NAMALWA (cell line): Measurements from ENCODE around the gene RAD51D.
"Not testable (repeated sequence)": the region's sequence is repeated elsewhere in the genome, so short reads cannot be mapped to it uniquely, and the experiment has no call there.

Source experiments
- DNase-seq: peaks from one replicate; pipeline ENCODE4 v3.0.0-alpha.2; 2015; ENCODE audit warnings: low spot score

The RAD51D gene

GRCh38 chr17:35141681-35142466 is 22.2 kb upstream of the RAD51D start, which contains the start of gene NLE1:
Gene NLE1, minus strand, starts transcription at chr17:35142303. Its CDS starts 28 bp downstream, at chr17:35142275.
- DNase-seq: peak; percentile 85

- no peak for DNase-seq
Observed at GRCh38 chr17:35138218-35138617, 18.6 kb upstream of the RAD51D start.

DNA sequence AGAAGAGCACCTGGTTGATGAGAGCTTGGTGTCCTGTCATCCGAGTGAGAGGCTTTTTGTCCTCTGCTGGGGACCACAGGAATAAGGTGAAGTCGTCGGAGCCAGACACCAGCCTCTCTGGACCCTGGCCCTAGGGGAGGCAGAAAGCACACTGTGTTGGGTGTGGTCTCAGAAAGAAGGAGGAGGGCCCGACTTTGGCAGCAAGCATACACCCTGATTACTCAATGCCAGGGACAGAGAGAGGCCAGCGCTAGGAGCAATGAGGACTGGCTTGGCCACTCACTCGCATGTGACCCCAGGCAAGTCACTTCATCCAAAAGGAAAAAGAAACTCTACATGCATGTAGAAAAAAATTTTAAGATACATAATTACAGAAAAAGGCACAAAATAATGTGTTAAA is 15.7 kb upstream of the RAD51D start:
- no peak for DNase-seq

DNA sequence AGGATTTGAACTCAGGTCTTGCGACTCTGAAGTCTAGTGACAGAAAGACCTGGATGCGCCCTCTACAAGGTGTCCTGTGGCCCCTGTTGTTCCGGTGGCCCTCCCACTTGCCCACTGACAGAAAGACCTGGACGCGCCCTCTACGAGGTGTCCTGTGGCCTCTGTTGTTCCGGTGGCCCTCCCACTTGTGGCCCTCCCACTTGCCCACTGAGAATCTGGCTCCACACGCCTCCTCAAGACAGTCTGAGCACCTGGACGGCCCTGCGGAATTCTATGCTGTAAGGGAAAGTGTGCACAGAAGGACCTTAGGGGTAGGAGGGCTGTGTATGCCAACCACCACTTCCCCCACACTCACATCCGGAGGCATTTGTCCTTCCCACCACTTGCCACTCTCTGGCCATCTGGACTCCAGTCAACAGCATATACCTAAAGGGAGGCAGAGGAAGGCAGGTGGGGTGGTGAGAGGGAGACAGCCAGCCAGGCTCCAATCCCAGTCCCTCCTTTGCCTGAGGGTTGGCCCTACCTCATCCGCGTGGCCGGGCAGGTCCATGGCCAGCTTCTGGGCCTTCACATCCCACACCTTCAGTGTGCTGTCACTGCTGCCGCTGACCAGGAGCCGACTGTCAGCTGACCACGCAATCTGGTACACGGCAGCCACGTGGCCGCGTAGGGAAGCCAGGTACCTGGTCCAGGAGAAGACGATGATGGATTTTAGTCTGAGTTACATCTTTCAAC is 13.3 kb upstream of the RAD51D start:
- no peak for DNase-seq

GRCh38 chr17:35132099-35132498 is 12.4 kb upstream of the RAD51D start:
- no peak for DNase-seq

- no peak for DNase-seq
Observed at GRCh38 chr17:35130392-35130791, 10.7 kb upstream of the RAD51D start.

DNA sequence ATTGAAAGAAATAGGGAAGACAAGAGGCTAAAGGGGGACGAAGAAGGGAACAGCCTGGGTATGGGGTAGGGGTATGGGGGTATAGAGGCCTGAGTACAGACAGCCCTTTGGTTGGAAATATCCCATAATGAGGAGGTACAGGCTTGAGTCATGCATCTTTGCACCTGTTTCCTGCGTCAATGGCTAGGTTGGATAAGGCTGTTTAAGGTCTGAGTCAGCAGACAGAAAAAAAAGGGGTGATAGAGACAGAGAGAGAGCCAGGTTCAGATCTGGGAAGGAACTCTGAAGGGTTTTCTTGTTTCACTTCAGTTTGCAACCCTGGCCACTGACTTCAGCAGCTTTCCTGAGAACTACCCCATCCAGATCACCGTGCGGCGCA is 10.3 kb upstream of the RAD51D start:
- DNase-seq: no peak

DNA sequence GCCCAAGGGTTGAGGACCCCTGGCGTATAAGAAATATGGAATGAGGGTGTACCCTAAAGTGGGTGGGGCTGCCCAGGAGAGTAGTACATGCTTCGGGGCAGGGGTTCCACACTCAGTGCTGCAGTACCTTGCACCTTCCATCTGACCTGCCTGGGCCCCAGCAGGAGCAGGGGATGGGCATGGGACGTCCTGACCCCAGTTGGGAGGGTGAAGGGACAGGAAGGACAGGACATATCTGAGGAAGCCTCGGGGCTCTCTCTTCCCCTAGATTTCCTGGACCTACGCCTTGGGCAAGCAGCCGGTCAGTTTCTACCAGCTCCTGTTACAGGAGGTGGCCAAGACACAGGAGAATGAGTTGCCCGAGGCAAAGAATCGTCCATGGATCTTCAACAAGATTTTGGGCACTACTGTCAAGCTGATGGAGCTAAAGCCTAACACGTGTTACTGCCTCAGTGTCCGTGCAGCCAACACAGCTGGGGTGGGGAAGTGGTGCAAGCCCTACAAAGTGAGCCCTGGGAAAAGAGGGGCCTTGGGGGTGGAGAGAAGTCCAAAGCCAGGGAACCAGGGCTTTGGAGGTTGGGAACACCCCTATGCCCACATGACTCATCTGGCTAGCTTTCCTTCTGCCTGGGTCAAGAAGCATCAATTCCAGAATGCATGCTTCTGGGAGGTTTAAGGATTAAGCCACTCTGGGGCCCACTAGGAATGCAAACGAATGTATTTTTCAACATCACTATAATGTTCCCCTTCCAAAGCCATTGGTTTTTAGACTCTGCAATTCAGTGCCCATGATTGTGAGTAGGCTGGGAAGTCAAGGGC is 9.7 kb upstream of the RAD51D start:
- DNase-seq: no peak

- DNase-seq: no peak
Observed at GRCh38 chr17:35127751-35128514, 8.3 kb upstream of the RAD51D start.

GRCh38 chr17:35121315-35121714 is 1.7 kb upstream of the RAD51D start, which contains the start of gene FNDC8:
Gene FNDC8, plus strand, starts transcription at chr17:35121615. Its CDS starts 79 bp downstream, at chr17:35121694.
- DNase-seq: no peak

- DNase-seq: peak; percentile 48
Observed at GRCh38 chr17:35117984-35118383, 1.7 kb downstream of the RAD51D start.

- no peak for DNase-seq
Observed at GRCh38 chr17:35116845-35117244, 2.8 kb downstream of the RAD51D start.

- DNase-seq: not testable (repeated sequence)
Observed at GRCh38 chr17:35110791-35111190, 8.9 kb downstream of the RAD51D start.

GRCh38 chr17:35104844-35105450 is 14.7 kb downstream of the RAD51D start:
- DNase-seq: no peak

GRCh38 chr17:35103271-35103670 is 16.4 kb downstream of the RAD51D start:
- DNase-seq: no peak

- DNase-seq: no peak
Observed at GRCh38 chr17:35101725-35102124, 17.9 kb downstream of the RAD51D start.

- DNase-seq: no peak
Observed at GRCh38 chr17:35101036-35101435, 18.6 kb downstream of the RAD51D start.

DNA sequence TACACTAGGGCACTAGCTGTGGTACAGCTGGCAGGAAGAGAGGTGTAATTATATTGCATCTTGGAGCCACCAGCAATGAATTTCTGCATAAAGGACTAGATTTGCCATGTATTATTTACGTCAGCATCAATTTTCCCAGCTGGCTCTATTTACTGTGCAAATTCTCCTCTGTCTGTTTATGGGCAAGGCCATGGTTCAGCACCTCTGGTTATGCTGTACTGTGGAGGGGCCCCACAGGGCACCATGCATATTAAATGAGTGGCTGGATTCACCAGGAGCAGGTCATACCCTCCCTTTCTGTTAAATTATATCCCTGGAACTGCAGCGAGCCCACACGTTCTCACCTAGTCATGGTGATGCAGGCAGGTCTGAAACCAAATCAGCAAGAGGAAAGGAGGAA is 19.8 kb downstream of the RAD51D start:
- no peak for DNase-seq

DNA sequence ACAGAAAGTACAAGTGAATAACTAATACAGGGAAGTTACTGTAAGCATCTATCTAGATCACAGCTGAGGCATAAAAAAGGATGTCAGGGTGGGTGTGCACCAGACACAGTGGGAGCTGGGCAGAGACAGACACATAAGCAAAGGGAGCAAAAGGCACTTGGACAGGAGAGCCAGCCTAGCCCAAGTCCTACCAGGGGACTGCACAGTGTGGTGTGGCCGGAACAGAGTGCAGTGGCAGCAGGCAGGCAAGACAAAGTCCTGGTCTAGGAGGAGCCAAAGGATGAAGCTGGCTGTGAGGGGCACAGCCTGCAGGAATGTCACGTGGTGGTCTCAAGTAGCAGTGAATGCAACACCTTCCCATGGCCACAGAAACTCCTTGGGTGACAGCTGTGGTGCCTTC is 21.9 kb downstream of the RAD51D start:
- no peak for DNase-seq

GRCh38 chr17:35095741-35096140 is 23.9 kb downstream of the RAD51D start:
- no peak for DNase-seq

GRCh38 chr17:35094902-35095301 is 24.8 kb downstream of the RAD51D start:
- DNase-seq: no peak
